Stimulated activated CD8-positive, alpha-beta memory T cell treated with anti-CD3 and anti-CD28 coated beads, Interleukin-4, amount 100 ng/mL, for 1 hour (primary cell): ENCODE data around the gene COMT.

Experiments used
- DNase-seq, 2 donors: peaks; one replicate each; pipeline ENCODE4 v3.0.0-alpha.2; 2020; ENCODE audit warnings: low read depth in 2 of 2, low spot score in 1 of 2

COMT gene

DNA sequence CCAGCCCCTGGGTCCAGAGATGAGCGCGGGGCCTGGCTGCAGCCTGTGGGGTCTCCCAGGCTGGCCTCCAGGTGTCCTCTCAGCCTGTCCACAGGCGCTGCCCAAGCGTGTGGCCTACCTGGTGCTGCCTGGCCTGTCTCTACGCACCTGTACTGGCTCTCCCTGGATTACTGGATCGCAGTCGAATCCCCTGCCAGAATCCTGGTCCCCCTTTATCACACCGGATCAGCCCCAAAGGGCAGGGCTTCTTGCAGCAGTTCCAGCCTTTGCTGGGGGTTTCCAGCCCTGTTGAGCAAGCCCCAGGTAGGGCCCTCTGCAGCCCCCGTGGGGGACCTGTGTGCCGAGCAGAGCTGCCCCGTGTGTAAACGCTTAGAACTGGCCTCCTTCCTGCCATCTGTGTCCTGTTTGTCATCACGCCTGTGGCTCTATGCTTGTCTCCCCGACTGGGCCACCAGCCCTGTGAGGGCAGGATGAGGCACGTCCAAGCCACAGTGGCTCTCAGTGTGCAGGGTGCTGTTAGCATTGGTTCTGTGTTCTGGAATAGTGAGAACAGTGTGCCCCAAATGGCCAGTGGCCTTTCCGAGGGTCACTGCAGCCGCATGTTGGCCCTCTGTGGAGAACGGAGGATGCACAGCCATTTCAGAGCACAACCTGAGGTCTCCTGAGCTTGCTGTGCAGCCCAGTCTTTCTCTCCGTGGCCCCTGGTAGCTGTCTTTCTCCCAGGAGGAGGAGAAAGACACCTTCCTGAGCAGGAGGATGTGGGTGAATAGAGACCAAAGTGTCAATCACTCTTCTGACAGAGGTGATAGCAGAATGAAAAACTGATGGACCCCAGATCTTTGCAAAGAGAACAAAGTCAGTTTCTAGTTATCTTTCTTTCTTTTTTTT lies 13.9 kb downstream of the COMT start:
- DNase-seq: no peak

DNA sequence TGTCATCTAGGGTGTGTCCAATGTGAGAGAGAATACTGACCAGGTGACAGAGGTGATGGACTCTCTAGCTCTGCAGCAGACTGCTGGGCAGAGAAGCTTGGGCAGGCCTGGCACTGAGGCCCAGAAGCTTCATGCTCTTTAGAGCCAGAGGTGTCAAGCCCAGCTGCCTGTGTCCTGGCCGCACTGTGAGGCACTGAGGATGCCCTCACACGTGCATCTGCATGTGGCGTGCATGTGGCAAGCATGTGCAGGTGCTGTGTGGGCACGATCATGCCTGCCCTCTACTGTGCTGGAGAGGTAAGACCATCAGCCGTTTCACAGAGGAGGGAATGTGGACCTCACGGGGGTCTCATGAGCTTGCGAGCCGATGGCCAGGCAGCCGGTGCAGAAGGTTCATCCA lies 15.9 kb downstream of the COMT start:
- no peak for DNase-seq

DNA sequence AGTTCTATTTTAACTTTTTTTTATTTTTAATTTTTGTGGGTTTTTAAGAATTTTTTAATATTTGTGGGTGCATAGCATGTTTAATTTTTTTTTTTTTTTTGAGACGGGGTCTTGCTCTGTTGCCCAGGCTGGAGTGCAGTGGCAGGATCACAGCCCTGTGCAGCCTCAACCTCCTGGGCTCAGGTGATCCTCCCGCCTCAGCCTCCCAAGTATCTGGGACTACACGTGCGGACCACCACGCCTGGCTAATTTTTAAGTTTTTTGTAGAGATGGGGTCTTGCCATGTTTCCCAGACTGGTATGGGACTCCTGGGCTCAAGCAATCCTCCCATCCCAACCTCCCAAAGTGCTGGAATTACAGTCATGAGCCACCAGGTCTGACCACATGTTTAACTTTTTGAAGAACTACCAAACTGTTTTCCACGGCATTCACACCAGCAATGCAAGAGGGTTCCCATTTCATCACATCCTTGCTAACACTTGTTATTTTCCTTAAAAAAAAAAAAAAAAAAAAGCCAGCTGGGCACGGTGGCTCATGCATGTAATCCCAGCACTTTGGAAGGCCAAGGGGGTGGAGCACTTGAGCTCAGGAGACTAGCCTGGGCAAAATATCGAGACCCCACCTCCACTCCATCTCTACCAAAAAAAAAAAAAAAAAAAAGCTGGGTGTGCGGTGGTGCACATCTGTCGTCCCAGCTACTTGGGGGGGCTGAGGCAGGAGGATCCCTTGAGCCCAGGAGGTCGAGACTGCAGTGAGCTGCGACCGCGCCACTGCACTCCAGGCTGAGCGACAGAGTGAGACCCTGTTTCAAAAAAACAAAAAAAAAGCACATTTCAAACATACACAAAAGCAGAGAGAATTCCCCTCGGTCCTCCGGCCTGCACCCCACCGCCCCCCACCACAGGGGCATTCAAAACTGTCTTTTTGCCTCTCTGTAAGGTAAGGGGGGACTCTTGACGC lies 16.8 kb downstream of the COMT start:
- no peak for DNase-seq

DNA sequence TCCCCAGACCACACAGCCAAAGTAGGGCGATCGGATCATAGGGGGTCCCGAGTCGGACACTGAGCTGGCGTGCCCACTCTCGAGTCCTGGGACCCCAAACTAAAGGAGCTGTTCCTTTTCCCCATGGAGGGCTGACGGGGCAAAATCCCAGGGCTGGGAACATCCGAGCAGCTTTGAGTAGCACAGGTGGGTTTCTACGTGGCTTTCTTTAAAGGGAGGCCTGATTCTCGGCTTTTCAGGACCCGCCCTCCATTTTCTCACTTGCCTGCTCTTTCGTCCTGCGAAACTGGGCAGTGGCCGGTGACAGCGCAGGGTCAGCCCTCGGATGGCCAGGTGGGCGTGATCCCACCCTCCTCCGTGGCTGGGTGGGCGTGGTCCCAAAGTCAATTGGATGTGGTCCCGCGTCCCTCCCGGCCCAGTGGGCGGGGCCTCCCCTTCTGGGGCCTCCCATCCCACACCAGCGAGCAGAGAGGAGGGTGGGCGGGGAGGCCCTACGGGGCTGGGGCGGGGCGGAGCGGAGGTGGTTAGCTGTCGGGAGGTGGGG lies 17.5 kb downstream of the COMT start:
- no peak for DNase-seq

DNA sequence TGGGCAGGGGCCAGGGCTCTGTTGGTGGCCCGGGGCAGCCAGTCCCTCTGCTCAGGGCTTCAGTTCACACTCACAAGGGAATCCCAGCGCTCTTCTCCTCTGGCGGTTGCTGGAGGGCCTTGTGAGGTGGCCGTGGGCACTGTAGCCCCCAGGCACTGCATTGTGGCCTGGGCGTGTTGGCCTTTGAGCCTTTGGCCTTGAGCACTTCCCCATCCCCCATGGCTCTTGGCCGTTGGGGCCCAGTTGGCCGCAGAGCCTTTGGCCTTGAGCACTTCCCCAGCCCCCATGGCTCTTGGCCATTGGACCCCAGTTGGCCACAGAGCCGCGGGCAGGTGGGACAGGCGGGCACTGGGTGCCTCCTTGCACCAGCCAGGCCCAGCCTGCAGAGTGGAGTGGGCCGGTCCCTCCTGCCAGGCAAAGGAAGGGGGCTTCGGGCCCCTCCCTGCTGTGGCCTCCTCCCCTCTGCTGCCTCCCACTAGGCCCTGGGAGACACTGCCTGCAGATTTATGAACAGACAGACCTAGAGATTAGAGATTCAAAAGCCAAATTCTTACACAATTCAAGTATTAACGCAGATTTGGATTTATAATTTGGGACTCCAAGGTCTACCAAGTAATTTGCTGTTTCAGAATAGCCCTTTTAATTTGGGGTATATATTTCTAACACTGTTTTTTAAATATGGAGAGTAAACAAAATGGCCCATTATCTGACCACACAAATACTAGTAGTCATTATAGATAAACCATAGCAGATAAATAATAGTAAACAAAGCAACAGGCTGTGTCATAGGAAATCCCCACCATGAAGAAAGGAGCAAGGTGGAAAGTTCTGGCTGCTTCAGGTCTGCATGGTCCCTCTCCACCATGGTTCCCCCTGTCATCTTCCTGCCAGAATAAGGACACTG lies 18.3 kb downstream of the COMT start:
- DNase-seq: no peak

DNA sequence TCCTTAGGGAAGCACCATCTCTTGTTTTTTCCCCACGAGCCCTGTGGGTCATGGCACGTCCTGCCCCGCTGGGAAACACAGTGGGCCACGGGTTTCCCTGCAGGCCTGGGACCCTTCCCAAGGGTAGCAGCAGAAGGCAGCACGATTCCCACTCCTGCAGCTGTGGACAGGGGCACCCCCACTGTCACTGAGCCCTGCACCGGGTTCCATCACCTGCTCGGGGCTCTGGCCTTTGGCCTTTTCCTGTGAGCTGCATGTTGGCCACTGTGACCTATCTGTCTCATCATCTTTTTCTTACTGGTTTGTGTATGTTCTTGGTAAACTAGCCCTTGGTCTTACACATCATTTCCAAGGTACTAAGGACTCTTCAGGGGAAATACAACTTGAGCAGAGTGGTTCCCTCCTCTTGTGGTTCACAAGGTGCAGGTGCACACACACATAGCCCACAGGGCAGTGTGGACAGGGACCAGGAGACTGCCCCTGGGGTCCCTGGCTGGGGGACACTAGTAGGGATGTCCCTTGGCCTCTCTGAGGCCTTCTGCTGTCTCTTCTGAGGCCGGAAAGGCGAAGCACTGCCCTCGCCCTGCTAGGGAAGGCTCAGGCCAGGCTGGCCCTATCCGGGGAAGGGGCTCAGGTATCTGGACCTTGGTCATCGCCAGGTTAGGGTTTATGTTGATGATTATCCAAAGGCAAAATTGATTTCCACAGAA lies 19.1 kb downstream of the COMT start:
- DNase-seq: no peak

DNA sequence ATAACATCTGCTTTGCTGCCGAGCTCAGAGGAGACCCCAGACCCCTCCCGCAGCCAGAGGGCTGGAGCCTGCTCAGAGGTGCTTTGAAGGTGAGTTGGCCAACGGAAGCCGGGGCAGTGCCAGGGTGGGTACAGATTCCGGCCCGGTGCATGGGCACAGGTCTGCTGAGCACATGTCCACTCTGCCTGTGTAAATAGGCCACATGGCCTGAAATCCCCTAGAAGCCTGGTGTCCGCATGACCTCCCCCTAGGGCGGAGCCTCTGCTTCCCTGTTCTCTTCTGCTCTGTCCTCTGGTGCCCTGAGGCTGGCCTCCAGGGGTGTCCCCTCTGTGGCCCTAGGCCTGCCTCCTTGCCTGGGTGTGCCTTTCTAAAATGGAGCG lies 19.6 kb downstream of the COMT start:
- no peak for DNase-seq

DNA sequence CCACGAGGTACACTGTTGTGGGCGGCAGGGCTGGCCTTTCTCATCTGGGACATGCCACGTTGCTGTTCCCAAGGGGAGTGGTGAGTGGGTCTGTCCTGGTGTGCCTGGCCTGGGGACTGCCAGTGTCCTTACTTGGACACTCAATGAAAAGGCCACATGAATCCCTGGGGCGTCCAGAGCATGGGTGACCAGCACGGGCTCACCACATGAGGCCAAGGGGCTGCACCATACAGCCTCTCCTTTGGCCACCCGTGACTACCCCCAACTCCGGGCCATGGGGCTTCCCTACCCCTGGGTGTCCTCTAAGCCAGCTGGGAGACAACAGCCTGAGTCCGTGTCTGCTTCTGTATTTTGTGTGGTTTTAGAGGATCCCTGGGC lies 20.3 kb downstream of the COMT start:
- no peak for DNase-seq

DNA sequence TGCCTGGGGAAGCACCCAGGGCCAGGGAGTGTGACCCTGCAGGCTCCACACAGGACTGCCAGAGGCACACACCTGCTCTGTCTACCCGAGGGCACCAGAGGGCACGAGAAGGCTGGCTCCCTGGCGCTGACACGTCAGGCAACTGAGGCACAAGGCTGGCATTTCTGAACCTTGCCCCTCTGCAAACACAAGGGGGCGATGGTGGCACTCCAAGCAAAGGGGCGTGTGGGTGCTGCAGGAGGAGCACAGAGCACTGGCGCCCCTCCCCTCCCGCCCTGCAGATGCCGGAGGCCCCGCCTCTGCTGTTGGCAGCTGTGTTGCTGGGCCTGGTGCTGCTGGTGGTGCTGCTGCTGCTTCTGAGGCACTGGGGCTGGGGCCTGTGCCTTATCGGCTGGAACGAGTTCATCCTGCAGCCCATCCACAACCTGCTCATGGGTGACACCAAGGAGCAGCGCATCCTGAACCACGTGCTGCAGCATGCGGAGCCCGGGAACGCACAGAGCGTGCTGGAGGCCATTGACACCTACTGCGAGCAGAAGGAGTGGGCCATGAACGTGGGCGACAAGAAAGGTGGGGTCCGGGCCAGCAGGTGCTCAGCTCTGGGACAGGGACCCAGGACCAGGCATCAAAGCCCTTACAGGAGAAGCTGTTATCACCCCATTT lies 20.8 kb downstream of the COMT start:
- DNase-seq: no peak

DNA sequence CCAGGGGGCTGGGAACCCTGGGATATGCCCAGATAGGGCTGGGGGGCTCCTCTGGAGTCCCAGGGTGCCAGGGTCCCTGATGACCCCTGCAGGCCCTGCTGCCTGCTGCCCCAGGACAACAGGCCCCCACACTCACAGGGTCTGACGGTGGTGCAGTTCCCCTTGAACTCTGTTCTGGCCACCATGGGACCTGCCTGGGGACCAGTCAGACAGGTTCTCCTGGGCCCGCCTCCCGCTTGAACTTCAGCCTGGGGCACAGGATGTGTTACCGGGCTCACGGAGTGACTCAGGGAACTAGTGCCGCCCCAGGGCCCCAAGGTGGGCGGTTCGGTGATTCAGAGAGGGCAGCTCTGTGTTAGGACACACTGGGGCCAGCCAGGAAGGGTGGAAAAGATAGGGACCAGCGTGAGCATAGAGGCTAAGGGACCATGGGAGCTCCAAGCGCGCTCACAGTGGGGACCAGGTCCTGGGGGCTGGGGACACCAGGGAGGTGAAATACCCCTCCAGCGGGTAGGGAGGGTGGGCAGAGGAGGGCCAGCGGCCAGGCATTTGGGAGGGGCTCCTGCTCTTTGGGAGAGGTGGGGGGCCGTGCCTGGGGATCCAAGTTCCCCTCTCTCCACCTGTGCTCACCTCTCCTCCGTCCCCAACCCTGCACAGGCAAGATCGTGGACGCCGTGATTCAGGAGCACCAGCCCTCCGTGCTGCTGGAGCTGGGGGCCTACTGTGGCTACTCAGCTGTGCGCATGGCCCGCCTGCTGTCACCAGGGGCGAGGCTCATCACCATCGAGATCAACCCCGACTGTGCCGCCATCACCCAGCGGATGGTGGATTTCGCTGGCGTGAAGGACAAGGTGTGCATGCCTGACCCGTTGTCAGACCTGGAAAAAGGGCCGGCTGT lies 21.6 kb downstream of the COMT start:
- no peak for DNase-seq

DNA sequence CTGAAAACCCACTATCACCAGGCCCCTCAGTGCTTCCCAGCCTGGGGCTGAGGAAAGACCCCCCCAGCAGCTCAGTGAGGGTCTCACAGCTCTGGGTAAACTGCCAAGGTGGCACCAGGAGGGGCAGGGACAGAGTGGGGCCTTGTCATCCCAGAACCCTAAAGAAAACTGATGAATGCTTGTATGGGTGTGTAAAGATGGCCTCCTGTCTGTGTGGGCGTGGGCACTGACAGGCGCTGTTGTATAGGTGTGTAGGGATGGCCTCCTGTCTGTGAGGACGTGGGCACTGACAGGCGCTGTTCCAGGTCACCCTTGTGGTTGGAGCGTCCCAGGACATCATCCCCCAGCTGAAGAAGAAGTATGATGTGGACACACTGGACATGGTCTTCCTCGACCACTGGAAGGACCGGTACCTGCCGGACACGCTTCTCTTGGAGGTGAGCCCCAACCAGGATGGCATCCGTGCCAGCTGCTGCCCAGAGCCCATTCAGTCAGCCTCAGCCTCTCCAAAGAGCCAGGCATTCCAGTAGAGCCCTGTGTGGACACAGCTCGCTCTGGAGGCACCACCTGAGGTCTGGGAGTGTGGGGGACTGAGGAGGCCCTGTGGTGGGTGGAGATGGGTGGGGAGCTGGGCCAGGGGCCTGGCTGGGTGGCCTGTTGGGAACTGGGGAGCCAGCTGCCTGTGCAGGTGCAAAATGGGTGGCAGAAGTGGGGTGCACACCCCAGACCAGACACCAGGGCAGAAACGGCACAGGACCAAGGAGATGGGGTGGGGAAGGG lies 22.5 kb downstream of the COMT start:
- no peak for DNase-seq

DNA sequence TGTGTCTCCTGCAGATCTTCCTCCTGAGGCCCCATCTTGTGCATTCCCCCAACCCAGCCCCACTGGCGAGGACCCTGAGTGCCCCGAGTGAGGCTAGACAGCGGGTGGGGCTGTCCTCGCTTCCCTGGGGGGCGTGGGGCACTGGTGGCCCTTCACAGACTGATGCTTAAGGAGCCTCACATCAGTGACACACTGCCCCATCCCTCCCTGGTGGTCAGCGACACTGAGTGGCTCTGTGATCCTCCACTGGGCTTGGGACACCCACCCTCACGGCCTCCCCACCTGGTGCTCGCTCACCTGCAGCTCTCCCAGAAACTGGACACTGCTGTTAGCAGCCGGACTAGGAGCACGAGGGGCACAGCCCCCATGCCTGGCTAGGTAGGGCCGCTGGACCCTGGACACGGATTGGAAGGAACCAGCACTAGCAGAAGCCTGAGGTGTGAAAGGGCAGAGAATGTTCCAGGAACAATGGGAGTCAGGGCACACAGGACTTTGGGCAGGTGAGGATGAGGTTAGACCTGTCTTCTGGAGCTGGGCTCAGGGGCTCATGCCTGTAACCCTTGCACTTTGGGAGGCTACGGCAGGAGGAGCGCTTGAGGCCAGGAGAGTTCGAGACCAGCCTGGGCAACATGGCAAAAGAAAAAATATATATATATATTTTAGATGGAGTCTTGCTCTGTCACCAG lies 23.3 kb downstream of the COMT start:
- DNase-seq: no peak

DNA sequence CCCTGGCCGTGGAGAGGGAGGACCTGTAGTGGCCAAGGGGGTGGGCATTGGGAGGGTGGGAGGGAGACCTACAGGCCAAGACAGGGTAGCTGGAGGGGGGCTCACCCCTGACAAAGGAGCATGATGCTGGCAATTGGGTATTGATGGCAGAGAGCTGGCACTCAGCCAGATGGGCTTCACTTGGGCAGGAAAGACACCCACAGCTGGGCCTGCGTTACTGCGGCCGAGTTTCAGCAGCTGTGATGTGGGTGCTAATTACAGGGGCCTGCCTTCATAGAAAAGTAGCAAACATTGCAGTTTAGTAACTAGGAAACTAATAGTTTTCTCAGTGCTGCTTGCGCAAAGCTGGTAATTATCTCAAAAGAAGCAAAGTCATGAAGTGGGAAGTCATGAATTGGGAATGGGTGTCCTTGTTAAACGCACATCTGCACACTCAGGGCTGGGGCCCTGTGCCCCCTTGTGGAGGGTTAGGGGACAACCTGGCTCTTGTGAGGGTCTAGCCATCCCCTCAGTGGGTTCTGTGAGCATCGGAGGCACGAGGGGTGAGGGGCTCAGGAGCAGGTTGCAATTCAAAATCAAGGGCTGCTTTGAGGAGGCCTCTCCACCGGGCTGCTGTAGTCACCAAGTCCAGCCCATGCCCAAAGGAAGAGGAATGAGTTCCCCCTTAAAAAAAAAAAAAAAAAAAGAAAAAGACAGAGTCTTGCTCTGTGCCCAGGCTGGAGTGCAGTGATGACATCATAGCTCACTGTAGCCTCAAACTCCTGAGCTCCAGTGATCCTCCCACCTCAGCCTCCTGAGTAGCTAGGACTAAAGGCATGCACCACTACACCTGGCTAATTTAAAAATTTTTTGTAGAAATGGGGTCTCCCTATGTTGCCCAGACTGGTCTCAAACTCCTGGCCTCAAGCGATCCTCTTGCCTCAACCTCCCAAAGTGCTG lies 24.5 kb downstream of the COMT start:
- DNase-seq: no peak

DNA sequence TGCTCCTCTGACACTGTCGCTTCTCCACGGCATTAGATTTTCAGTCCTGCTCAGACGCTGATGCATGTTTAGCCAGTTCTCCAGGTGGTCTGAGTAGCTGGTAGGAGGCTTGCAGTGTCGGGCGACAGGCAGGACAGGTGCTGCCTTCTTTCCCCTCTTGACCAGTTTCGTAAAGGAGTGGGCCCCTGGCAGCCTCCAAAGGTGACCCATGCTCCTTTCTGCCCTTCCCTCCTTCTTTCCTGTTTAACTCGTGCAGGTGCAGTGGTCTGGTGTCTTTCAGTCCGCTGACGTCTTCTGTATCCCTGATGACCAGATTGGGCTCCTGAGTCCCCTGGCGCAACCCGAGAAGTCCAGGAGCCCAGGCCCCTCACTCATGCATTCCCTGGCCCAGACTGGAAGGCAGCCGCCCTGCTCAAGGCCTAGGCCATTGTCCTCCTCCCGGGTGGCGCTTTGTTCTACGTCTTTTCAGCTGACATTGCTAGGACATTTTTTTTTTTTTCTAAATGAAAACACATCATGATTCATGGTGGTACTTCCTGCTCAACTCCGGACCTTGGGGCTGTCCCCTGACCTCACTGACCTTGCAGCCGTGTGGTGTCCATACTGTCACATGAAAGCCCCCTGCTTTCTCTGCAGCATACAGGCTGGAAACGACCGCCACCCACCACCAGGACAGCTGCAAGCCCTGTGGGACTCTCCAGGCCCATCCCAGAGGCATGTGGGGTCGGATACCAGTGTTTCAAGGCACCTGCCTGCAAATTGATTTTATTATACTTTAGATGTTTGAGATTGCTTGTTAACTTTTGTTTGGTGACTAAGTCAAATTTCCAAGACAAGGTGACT lies 25.6 kb downstream of the COMT start:
- no peak for DNase-seq

DNA sequence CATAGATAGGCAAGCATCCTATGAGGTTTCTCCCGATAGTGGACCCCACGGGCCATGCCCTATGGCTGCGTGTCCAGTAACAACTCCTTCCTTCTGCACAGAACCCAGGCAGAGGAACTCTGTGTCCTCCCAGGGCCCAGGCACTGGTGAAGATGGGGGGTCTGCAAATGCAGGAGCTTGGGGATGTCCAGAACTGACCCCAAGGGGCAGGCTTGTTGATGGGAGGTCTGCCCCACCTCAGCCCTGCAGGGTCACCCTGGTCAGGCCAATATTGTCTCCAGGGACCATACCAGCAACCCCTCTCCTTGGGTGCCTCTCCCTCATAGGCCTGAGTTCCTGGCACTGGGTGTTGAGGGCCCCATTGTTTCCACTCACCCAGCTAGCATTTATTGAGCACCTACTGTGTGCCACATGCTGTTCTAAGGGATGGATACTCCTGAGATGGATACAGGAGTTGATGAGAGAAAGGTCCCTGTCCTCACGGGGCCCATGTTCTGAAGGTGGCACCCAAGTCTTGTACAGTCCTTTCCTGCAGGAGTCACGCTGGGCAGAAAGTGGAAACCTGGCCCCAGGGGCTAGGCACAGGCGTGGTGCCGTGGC lies 26.4 kb downstream of the COMT start:
- DNase-seq: no peak
